ENCODE results near the gene NT5C1A.

The NT5C1A gene

DNA sequence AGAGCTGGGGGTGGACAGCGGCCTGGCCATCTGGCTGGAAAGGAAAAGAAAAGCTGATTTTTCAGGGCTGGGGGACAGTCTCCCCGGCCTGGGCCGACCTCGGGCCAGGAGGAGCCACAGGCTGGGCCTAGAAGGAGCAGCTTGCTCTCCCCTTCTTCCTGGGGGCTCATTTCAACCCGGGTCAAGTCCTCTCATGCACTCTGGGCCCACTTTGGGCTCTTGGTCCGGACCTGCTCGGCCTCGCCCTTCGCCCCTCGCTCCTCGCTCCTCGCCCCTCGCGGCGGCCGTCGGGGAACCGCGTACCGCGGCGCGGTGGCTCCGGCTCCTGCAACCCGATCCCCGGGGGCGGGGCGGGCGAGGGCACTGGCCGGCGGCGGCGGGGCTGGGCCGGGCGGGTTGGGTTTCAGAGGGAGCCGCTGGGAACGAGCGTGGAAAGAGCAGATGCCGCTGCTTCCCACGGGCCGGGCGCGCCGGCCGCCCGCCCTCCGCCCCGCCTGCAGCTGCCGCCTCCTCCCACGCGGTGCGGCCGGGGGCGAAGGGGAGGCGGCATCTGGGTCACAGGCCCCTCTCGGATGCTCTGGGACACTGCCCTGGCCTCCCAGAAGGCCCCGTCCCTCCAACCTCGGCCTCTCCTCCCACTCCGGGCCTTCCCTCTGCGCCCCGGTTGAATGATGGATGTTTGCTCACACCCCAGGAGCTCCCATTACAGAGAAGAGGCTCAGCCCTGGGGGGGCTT is 39.1 kb downstream of the NT5C1A start:
- TF ChIP-seq CTCF (IDR thresholded peaks at IDR 0.05): no peak
- TF ChIP-seq ZFX (IDR thresholded peaks at IDR 0.05; ENCODE audit: borderline replicate concordance): no peak
- H3K27ac ChIP-seq: no peak overlapping the region

DNA sequence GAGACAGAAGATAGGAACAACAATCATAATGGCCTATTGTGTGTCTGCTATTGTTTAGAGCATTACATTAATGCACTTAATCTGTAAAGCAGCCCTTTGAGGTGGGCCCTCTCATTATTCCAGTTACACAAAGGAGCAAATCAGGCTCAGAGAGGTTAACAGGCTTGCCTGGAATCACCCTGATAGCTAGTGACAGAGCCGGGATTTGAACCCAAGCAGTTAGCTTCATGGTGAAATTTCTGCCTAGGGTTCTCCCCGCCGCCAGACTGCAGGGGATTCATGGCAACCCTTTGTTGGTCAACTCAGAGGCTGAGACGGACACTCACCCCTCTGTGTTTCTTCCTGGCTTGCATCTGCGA is 39.6 kb downstream of the NT5C1A start:
- no peak overlapping the region for H3K27ac ChIP-seq

DNA sequence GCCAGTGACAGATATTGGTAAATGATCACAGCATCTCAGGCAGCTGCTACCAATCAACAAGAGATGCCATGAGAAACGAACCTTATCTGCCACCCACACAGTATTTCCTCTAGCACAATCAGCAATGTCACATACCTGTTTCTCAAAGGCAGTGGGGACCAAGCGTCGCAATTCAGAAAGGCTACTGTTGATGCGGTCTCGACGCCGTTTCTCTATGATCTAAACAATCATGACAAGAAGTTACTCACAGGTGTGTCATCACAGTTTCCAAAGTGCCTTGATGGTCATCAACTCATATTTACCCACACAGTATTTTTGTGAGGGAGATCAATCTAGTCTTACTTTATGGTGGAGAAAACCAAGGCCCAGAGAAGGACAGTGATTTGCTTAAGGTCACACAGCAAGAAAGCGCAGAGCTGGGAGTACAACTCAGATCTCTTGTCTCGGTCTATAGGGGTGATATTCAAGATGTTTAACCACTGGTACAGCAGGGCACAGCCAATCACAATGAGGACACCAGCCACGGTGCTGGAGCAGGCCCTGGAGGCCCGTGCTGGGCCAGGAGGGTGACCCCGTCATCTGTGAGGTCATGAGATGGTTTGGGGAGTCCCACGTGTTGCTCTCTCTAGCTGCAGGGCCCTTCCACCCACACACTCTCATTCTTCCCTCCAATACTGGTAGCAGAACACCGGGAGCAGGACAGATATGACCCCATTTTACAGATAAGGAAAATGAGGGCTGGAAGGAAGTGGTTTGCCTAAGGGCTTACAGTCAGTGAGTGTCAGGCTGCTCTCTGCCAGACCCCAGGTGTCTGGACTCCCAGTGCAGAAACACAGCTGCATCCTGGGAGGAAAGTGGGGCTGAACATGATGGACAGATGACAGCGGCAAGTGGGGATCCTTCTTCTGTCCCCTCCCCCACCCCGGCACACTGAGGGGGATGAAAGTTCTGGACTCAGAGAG is 40.3 kb downstream of the NT5C1A start:
- H3K27ac ChIP-seq: no peak overlapping the region
- TF ChIP-seq CTCF (IDR thresholded peaks at IDR 0.05) (no peak), ZFX (IDR thresholded peaks at IDR 0.05; ENCODE audit: borderline replicate concordance) (no peak)

More for the DNA sequence above, 39.6 kb downstream of the NT5C1A start:
- TF ChIP-seq ZFX (IDR thresholded peaks at IDR 0.05; ENCODE audit: borderline replicate concordance) (no peak), CTCF (IDR thresholded peaks at IDR 0.05) (no peak)

GRCh38 chr1:39628807-39629350 is 43.0 kb downstream of the NT5C1A start:
- no peak overlapping the region for H3K27ac ChIP-seq
- no peak for TF ChIP-seq ZFX (IDR thresholded peaks at IDR 0.05; ENCODE audit: borderline replicate concordance)
- no peak for TF ChIP-seq CTCF (IDR thresholded peaks at IDR 0.05)

- TF ChIP-seq ZFX (IDR thresholded peaks at IDR 0.05; ENCODE audit: borderline replicate concordance) (no peak), CTCF (IDR thresholded peaks at IDR 0.05) (no peak)
- no peak overlapping the region for H3K27ac ChIP-seq
Observed at GRCh38 chr1:39626646-39627045, 45.3 kb downstream of the NT5C1A start.

DNA sequence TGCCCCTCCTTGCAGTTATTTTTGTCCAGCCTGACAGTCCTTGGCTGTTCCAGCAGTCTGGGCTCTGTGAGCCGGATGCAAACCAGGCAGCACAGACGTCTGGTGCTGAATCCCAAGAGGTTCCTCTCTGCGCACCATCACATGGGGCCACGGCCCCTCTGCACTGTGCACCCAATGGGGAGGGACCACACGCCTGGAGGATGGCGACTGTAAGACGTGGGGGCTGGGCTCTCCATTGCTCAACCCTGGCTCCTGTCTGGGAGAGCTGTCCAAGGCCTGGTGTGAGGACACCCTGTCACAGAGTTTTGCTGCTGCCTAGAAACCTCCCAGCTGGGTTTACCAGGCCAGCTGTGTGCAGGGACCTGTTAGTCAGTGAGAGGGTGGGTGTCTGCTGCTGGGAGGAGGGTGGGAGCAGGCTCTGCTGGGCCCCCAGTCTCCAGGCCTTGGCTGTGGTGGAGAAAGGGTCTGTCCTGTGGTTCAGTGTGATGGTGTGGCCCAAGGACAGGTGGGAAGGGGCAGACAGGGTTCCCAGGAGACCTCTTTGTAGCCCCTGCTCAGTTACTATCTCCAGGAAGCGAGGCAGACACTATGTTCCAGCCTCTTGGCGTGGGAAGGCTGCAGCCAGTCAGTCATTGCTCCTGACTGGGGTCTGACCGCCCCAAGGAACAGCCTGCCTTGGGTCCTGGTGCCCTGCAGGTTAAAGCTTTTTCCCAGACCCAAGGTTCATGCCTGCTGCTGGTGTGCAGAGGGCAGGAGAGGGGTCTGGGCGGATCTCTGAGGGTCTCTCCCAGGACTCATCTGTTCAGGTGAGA is 46.2 kb downstream of the NT5C1A start:
- TF ChIP-seq ZFX (IDR thresholded peaks at IDR 0.05; ENCODE audit: borderline replicate concordance) (no peak), CTCF (IDR thresholded peaks at IDR 0.05) (no peak)
- H3K27ac ChIP-seq: no peak overlapping the region

Measured in 22Rv1 (cell line).